ENCODE measurements around the gene ZFHX3. TPM values are rescaled to one million over a fixed set of nuclear protein-coding genes. Genes with fewer than 3 reads are reported as not detected.

ZFHX3 gene
- total and polyA plus RNA-seq, 9 of the 15 experiments (the other 6 are each of a cell fraction or from before 2014, with no cell fraction given), result 0.01 to 0.23 (median 0.06) TPM; not detected in 4

GRCh38 chr16:72969146-72969545 is 78.8 kb downstream of the ZFHX3 start:
- no peaks in the 10 kb centered on the region for H3K36me3 ChIP-seq (ENCODE audit: control insufficient read depth, insufficient read depth, low read length)
- no TSS peak for BruUV-seq (replicated peaks)
- no peak for DNase-seq (ENCODE audit: extremely low read depth in 1 of 4, low spot score in 3 of 4)

More at GRCh38 chr16:72969146-72969545, 78.8 kb downstream of the ZFHX3 start:
- no peaks in the 10 kb centered on the region for H3K4me1 ChIP-seq (replicated peaks in 1 of 2; ENCODE audit: control insufficient read depth in 2 of 2, insufficient read depth in 2 of 2, low read length in 2 of 2)
- in situ Hi-C loops (cut with MboI), result no loop called here
- H4K20me1 ChIP-seq (replicated peaks; ENCODE audit: control insufficient read depth, insufficient read depth, low read length), result no peaks in the 10 kb centered on the region
- 1% methylated on average over 7 of the region's 7 CpGs for WGBS (ENCODE audit: insufficient coverage, low coverage, missing lambda C conversion rate)
- TF ChIP-seq E4F1 (CRISPR knock-in tag; IDR thresholded peaks at IDR 0.05; ENCODE audit: borderline replicate concordance), result no peak
- peak; percentile 62; the same call in 1 of the 2 replicates for TF ChIP-seq SPI1 (IDR thresholded peaks at IDR 0.05; ENCODE audit: borderline replicate concordance, low read depth, low read length)
- no peak for TF ChIP-seq ZNF561 (CRISPR knock-in tag; conservative IDR thresholded peaks at IDR 0.05)
- no peak for TF ChIP-seq MAFG (tag; conservative IDR thresholded peaks at IDR 0.05)
- TF ChIP-seq ZNF175 (CRISPR knock-in tag; IDR thresholded peaks at IDR 0.05; ENCODE audit: low read depth), result no peak
- no peak for TF ChIP-seq KAT8 (IDR thresholded peaks at IDR 0.05; ENCODE audit: low read depth)
- H3K79me2 ChIP-seq (ENCODE audit: control insufficient read depth, insufficient read depth, low read length), result no peaks in the 10 kb centered on the region
- ATAC-seq (no peak), FAIRE-seq (no peak)
- POLR2A ChIA-PET, result interaction anchor here (0.6 kb wide), 1 partner anchor 244 kb away, joined by 3 read pairs; no protein-coding TSS in a partner anchor
- no peak overlapping the region for H3K4me2 ChIP-seq (ENCODE audit: insufficient read depth, low read length)
- no peak overlapping the region for H3K9ac ChIP-seq (ENCODE audit: insufficient read depth in 1 of 2, low read depth in 2 of 2, low read length in 2 of 2)
- H3K4me3 ChIP-seq, result no peak overlapping the region
- H3K9me3 ChIP-seq (replicated peaks; ENCODE audit: control insufficient read depth, insufficient read depth, low read depth, low read length), result no peaks in the 10 kb centered on the region
- CTCF ChIA-PET (ENCODE audit: low intra/inter-chr PET ratio), result no interaction called here
- peaks cover 6 to 20% of the 10 kb centered on the region in 2 experiments for H3K27me3 ChIP-seq (ENCODE audit: control insufficient read depth in 2 of 2, insufficient read depth in 2 of 2, low read length in 2 of 2)
- intact Hi-C loops (cut with micrococcal nuclease), result no loop called here
- H2AFZ ChIP-seq (ENCODE audit: low read depth, low read length), result no peak overlapping the region
- H3K27ac ChIP-seq (ENCODE audit: extremely low read depth, low read depth, low read length), result no peak overlapping the region
- H3K9me1 ChIP-seq (ENCODE audit: control insufficient read depth, insufficient read depth, low read length), result no peaks in the 10 kb centered on the region

All from K562 (cell line).